Suppressor macrophage (primary cell): ENCODE measurements around the gene ANLN.
"Not testable (repeated sequence)": the region's sequence is repeated elsewhere in the genome, so short reads cannot be mapped to it uniquely, and the experiment has no call there.

Source experiments
- DNase-seq, 4 experiments: peaks; one replicate each; pipeline ENCODE4 v3.0.0-alpha.2; 2020 to 2022

ANLN gene

DNA sequence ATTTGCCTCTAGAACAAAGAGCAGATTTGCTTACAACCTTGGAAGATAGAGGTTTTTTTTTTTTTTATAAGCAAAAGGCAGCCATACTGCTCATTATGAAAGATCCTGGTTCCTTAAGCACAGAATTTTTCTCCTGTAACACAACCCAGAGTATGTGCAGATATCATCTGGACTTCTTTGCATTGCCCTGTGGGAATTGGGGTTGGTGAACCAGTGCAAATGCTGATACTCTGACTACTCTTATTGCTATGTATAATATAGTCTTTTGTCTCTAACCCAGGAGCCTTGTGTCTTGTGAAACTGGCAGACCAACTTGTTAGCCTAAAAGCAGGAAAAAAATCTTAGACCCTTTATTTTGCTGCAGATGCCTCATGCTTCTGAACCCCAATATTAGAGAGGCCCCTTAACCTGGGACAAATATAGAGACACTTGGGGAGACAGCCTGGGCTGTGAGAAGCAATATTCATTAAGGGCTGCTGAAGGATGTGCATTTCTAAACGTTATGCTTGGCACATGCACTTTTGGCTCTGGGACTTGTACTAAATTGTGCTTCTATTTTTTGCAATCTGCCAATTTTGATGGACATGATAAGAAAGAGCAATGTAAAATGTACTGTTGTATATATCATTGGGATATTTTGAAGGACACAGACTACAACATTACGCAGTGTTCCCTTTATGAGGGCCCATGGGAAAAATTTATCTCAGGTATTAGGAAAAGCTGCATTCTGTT lies 78.9 kb downstream of the ANLN start:
- no peak for DNase-seq

DNA sequence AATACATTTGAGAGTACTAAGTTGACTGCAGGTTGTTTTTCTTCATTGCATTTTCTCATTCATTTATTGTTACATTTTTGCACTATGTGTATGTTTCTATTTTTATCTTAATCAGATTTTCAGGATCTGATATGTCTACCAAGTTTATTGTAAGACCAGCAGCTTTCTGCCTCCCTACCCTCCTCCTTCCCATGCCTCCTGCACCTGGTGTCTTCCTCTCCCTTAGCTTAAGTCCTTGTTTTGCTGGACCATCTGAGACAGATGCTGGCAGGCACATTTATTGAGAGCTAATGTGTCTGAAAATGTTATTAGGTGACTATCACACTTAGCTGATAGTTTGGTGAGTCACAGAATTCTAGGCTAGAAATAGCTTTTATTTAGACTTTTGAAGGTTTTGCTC lies 79.6 kb downstream of the ANLN start:
- no peak for DNase-seq

DNA sequence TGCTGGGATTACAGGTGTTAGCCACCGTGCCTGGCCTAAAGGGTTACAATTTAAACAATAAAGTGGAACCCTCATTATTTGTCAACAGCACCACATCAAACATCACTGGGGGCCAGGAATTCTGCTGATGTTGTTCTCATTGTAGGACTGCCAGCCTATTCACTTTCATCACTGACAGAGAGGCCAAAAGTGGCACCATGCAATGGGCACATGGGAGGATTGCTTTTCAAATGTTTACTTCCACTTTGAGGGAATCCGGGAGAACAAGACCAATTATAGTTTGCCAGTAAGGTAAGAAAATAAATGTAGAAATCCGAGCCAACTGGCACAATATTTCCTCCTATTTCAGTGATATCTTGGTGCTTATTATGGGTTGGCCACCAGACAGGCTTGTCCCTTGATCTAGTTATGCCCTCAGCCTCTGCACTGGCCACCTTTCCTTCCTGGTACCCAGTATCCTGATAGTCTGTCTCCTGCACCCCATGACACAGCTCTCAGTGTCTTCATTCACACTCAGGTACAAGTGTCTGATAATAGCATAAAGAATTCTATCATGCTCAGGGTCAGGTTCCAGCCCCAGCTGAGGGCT lies 82.6 kb downstream of the ANLN start:
- DNase-seq = no peak

DNA sequence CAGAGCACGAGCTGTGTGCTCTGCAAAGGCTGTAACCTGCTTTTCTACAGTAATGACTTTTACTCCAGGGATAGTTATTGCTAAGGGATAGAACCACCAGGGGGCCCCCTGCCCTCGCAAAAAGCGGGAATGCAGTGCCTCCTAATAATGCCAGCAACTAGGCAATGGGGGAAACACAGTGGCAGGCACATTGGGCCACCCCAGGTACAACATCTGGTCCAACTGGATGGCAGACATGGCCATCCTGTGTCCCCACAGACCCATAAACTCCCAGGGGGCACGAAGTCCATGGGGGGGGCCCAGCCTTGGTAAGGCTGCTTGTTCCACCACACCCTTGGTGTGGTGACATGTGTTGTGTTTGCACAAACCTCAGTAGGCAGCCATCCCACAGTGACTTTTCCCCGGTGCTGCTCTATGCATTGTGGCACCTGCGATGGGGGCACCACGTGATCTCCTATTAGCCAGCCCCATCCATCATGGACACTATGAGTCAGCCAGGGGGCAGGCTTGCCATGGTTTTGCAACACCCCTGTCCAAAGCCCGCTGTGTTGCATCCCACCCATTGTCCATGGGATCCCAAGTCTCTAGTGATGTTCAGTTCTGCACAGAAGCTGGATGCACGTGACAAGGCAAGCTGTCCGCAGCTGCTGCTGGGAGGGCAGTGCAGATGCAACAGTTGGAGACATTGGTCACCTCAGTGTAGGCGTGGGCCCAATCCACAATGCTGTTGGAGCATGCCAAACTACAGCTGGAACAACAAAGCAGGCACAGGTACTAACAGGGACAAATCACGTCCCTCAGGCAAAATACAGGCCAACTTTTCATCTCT lies 84.0 kb downstream of the ANLN start:
- peak; percentile 27 to 60 (median 38) for DNase-seq

DNA sequence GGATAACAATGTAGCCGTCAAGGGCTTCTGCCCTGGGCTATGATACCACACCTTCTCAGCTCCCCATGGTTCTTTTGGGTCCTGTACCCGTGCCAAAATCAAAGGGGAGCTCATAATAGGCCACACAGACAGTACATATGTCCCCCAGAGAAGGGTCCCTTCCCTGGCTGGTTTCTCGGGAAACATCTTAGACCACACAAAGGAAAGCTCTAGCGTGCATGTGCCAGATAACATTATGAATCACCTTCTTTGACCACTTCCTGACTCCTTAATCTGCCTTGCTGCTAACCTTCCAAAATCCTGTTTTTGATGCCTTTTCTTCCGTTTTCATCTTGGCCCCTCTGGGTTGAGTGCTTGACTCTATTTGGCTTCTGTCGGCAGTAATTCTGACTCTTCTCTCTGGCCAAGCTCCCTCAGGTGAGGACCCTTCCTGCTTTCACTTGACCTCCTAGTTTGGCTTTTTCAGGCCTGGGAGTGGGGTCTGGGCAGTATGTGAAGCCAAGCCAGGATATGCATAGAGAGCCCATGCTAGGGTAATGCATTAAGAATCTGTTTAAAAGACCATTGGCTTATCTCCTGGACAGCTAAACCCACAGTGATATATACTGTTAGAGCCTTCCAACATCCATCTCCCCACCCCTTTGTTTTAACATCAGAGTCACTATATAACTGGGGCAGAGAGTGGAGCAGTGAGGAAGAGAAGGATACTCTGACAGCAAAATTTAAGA lies 84.8 kb downstream of the ANLN start:
- DNase-seq = no peak

GRCh38 chr7:36475011-36475342 lies 85.3 kb downstream of the ANLN start:
- DNase-seq = no peak

GRCh38 chr7:36475381-36475780 lies 85.7 kb downstream of the ANLN start:
- no peak for DNase-seq

- no peak for DNase-seq
Measured at GRCh38 chr7:36478745-36479144, 89.1 kb downstream of the ANLN start.

- DNase-seq = not testable (repeated sequence)
Measured at GRCh38 chr7:36483853-36484252, 94.2 kb downstream of the ANLN start.

DNA sequence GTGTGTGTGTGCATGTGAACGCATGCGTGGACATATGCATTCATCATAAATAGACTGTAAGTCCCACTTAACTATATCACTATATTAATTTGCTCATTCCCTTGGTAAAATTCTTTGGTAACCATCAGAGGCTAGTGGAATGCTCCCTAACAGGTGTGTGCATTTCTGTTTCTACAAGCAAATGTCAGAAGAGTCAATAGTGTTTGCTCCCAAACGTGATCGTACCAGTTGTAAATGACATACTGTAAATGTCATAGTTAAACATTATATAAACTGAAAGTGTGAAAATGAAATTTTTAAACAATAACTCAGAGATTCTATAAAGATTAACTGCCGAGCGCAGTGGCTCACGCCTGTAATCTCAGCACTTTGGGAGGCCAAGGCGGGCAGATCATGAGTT lies 94.6 kb downstream of the ANLN start:
- DNase-seq = no peak

- no peak for DNase-seq
Measured at GRCh38 chr7:36486336-36486735, 96.7 kb downstream of the ANLN start.

DNA sequence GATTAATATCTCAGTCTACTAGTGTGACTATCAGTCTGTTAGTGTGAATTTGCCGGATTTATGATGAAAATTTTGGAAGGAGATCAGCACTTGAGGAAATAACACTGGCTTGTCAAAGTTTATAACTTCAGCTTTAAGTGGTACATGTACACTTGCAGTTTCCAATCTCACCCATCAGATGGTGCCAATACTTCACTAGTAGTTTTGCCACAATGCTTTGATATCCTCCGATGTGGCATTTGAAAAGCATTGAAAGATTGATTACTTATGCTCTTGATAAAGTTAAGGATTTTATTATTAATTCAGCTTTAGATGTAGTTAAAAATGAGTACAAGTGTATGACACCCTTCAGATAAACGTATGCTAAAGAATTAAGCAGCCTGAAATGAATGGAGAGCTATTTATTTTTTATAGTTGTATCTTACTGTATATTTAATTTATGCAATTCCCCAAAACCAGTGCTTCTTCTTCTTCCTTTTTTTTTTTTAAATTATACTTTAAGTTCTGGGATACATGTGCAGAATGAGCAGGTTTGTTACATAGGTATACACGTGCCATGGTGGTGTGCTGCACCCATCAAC lies 98.2 kb downstream of the ANLN start:
- DNase-seq = peak; percentile 48 to 71 (median 64)

GRCh38 chr7:36488672-36489071 lies 99.0 kb downstream of the ANLN start:
- not testable (repeated sequence) for DNase-seq

- DNase-seq = no peak
Measured at GRCh38 chr7:36490419-36490830, 100.8 kb downstream of the ANLN start.

- no peak for DNase-seq
Measured at GRCh38 chr7:36491317-36491716, 101.7 kb downstream of the ANLN start.

GRCh38 chr7:36496576-36496975 lies 106.9 kb downstream of the ANLN start:
- no peak for DNase-seq

- DNase-seq = not testable (repeated sequence)
Measured at GRCh38 chr7:36497176-36497575, 107.5 kb downstream of the ANLN start.

GRCh38 chr7:36497775-36498174 lies 108.1 kb downstream of the ANLN start:
- no peak for DNase-seq
